Activated CD4-positive, alpha-beta T cell treated with anti-CD3 and anti-CD28 coated beads for 48 hours (primary cell): Measurements from ENCODE around the gene GEMIN7.
"Not testable (repeated sequence)": the region's sequence is repeated elsewhere in the genome, so short reads cannot be mapped to it uniquely, and the experiment has no call there.

Experiments
- DNase-seq: peaks from one replicate; pipeline ENCODE4 v3.0.0-alpha.2; 2020

Gene GEMIN7

DNA sequence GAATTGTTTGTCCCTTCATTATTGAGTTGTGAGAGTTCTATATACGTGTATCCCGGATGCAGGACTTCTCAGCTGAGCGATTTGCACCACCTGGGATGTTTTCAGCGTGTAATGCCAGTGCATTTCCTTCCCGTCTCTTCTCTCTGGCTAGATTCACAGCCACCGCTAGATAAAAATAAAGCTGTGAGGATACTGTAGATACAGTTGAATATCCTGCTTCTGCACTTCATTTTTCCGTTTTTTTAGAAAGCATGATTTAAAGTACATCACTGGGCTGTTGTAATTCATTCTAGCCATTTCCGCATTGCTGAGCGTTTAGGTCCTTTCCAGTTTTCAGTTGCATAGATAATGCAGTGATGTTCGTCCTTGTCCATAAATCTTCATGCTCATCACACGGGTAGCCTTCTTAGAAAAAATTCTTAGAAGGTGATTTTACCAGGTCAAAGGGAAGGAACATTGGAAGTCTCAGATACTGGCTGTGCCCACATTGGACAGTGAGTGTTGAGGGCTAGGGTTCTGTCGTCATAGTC lies 28.6 kb downstream of the GEMIN7 start:
- no peak for DNase-seq

DNA sequence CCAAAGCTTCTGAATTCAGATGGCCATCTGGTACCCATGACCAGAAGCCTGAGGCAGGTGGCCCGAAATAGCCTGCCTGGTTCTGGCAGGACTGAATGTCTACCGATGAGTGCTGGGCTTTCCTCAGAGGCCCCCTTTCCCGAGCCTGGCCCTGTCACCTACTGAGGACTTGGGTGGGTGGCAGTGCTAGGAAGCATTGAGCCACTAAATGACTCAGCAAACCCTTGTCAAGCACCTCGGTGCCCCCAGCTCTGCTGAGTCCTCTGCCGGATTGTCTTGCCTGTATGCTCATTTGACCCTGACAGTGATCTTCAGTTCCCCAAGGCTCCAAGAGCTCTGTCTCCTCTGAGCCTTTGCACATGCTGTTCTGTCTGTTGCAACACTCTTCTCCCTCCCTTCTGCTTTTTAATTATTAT lies 31.8 kb downstream of the GEMIN7 start:
- DNase-seq, result no peak

- no peak for DNase-seq
These were observed 33.2 kb downstream of the GEMIN7 start for GRCh38 chr19:45112111-45112827.

GRCh38 chr19:45113628-45114027 lies 34.6 kb downstream of the GEMIN7 start:
- no peak for DNase-seq

DNA sequence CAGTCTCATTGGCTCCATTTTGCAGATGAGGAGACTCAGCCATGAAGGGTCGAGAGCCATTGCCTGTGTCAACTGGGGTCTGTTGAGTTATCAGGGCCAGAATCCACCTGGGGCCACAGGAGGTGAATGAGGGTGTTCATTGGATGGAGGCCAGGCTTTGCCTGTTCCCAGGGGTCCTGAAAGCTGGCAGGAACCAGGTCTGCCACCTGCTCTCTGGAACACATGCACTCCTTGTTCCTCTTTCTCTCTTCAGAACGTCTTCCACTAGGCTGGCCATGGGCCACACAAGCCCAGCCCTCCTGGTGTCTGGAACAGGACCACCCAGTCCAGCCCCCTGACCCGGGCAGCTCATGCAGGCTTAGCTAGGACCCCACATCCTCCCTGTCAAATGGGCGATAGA lies 35.1 kb downstream of the GEMIN7 start:
- no peak for DNase-seq

DNA sequence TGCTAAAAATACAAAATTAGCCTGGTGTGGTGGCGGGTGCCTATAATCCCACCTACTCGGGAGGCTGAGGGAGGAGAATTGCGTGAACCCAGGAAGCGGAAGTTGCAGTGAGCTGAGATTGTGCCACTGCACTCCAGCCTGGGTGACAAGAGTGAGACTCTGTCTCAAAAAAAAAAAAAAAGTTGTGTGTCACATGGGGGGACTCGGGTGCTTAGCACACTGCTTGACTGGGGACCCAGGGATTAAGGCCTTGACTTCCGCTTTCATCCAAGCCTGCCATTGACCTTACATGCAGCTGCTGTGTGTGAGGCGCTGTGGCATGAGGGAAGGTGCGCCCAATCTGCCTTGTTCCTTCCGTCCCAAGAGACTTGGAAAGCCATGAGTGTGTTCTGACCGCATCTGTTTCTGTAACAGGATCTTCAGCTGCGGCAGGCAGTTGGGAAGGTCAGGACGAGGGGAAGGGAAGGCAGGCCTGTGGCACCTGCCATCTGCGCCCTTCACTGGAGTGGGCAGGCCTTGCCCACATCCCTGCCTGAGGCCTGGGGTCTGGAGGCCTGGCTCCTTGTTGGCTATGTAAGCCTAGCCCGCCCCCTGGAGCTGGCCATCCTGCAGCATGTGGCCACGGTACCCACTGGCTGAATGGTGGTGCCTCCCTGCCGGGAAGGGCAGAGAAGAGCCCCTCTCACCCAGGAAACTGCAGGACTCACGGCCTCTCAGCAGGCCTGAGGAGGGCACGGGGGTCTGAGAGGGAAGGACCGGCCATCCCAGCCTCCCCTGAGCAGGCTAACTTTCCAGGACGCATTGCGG lies 37.0 kb downstream of the GEMIN7 start:
- no peak for DNase-seq

DNA sequence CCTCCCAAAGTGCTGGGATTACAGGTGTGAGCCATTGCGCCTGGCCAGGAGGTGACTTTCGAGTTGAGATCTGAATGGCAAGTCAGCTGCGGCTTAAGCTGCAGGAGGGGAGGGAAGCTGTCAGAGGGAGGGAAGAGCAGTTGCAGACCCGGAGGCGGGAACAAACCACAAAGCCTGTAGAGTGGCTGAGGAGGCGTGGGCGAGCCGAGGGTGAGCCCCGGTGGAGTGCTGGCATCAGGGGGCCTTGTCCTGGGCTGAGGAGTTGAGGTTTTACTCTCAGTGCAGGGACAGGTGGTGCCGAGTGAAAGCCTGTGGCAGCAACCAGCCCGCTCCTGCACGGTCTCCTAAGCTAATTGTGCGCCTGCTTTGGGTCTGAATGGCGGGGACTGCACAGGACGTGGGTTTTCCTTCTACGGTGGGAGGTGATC lies 38.1 kb downstream of the GEMIN7 start:
- peak; percentile 82 for DNase-seq

DNA sequence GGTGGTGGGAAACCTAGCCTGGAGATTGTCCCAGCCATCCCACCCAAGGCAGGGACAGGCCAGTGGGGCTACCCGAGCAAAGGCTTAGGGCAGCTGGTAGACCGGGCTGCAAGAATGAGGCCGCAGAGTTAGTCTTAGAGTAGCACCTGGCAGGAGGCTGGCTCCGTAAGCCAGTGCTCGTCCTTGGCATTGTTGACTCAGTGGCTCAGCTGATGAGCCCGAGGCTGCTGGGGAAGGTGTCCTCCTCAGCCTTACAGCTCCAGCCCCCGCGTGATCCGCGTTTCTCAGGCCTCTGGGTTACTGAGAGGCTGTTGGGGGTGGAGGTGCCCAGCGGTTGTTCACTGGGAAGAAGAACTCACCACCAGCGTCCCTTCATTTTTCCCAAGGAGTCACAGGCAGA lies 38.6 kb downstream of the GEMIN7 start:
- DNase-seq, result peak; percentile 25

DNA sequence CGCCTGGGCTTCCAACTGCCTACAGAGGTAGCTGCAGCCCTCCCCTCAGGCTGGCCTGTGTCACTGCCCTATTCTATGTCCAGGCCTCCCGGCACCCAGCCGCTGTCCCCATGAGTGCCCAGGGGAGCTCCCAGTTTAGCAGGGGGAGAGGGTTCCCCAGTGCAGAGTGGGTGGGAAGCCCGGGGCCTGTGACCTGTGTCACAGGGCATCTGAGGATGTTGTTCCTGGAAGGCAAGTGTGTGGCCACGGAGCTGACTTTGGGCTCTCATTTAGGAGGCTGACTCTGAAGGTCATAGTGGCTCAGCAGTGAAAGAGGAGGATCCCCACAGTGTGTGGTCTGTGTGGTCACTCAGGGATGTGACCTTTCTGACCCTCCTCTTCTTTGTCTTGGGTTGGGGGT lies 39.0 kb downstream of the GEMIN7 start:
- DNase-seq, result no peak

- not testable (repeated sequence) for DNase-seq
These were observed 39.7 kb downstream of the GEMIN7 start for GRCh38 chr19:45118591-45119355.

DNA sequence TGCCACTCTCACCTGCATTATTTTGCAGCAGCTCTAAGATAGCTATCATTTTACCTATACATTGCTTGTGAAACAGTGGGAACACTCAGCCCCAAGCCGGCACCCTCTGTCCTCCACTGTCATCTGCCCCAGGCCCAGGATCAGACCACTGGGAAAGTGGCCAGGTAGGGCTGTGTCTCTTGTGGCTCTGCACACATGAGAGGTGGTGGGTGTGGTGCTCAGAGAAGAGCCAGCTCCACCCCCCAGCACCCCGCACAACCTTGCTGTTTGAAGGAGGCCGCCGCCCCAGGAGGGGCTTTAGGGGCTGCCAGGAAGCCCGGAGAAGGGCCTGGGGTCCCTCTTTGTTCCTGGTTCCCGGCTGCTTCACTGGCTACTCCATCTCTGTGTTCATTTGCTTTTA lies 40.5 kb downstream of the GEMIN7 start:
- DNase-seq, result no peak

DNA sequence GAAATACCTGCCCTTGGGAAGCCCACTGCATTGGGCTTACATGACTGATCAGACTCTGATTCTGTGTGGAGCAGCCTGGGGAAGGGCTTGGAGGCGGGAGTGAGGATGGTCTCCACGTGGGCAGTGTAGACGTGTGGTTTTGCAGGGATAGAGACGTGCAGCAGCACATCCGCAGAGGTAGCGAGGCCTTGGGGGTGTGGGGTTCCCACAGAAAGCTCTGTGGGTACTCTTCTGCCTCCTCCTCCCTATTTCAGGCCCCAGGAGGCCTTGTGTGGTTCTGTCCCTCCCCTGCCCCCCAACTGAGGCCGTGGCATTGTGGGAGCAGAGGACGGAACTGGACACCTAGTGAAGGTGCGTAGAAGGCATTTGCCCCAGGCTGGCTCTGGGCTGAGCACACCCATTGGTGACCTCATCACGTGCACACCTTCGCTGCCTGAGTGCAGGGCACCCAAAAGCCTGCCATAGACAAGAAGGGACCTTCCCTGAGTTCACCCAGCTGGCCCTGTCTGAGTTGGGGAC lies 42.8 kb downstream of the GEMIN7 start:
- no peak for DNase-seq

- no peak for DNase-seq
These were observed 43.8 kb downstream of the GEMIN7 start for GRCh38 chr19:45122832-45123231.

GRCh38 chr19:45123440-45123850 lies 44.4 kb downstream of the GEMIN7 start:
- no peak for DNase-seq

DNA sequence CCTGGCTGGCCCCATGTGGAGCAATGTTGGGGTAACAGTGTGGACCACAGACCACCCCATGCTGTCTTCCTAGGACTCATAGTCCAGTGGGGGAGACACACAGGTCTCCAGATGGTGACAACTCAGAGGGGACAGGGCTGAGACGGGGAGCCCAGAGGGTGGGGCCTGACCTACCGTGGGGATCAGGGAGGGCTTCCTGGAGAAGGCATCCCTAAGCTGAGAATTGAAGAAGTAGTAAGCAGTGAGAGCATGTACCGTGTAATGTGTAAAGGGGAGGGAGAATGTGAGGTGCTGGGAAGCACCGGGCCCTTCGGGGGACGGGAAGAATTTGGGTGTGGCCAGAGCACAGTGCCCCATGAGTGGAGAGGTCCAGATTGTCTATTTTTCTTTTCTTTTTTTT lies 45.0 kb downstream of the GEMIN7 start:
- DNase-seq, result no peak

- DNase-seq, result no peak
These were observed 46.3 kb downstream of the GEMIN7 start for GRCh38 chr19:45125360-45125759.

GRCh38 chr19:45125975-45126493 lies 47.0 kb downstream of the GEMIN7 start:
- DNase-seq, result peak; percentile 84

DNA sequence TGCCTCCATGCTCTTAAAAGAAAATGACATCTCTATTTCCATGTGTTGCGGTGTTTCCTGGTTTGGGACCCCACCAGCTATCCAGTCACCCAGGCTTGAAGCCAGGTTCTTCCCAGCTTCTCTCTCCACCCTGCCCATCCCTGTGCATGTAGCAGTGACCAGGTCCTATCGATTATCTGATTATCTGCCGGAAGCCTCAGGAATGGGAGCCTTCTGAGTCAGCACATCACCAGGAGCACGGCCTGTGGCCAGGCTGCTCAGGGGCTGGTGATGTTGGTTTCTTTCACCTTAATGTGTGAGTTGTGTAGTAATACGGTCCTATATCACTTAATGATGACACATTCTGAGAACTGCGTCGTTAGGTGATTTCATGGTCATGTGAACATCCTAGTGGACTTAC lies 47.6 kb downstream of the GEMIN7 start:
- no peak for DNase-seq

GRCh38 chr19:45128146-45128545 lies 49.1 kb downstream of the GEMIN7 start:
- DNase-seq, result no peak

DNA sequence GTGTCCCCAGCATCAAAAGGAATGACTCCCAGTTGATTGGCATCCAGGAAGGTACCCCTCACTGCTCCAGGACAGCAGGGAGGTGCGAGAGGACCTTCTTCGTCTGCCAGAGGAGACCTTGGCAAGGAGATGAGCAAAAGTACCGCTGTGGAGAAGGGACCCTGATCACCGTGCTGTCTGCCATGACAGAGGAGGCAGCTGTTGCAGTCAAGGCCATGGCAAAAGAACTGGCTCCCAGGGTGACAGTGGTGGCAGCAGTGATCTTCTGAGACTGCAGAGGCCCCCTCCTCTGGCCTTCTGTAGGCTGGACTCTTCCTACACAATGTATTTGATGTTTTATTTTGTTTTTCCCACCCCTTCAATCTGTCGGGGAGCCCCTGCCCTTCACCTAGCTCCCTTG lies 49.7 kb downstream of the GEMIN7 start:
- DNase-seq, result no peak

- no peak for DNase-seq
These were observed 51.2 kb downstream of the GEMIN7 start for GRCh38 chr19:45130236-45130635.

- DNase-seq, result peak; percentile 31
These were observed 52.0 kb downstream of the GEMIN7 start for GRCh38 chr19:45130888-45131615.
